LNCAP (cell line): ENCODE results near the gene TJAP1.

Experiments used
- TF ChIP-seq, protein P1 (sequence below): fragments of 450-650 bp; IDR thresholded peaks from 2 replicates; pipeline ENCODE4 v1.5.1; 2017; ENCODE audit warnings: mild to moderate bottlenecking

TJAP1 gene

DNA sequence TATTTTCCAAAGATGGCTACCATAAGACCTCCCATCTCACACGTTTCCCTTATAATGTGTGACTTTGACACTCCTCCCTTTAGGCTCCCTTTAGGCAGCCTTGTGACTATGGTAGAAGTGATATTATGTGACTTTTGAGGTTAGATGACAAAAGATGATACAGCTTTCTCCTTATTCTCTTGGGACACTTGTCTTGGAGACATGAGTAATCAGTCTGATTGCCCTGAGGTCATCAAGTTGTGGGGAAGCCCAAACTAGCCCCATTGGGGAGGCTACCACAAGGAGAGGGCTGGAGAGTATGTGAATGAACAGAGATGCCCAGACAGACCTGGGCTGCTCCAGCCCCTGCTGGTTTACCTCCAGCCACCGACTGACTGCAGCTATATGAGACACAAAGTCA is 11.4 kb upstream of the TJAP1 start:
- TF ChIP-seq, protein P1, sequence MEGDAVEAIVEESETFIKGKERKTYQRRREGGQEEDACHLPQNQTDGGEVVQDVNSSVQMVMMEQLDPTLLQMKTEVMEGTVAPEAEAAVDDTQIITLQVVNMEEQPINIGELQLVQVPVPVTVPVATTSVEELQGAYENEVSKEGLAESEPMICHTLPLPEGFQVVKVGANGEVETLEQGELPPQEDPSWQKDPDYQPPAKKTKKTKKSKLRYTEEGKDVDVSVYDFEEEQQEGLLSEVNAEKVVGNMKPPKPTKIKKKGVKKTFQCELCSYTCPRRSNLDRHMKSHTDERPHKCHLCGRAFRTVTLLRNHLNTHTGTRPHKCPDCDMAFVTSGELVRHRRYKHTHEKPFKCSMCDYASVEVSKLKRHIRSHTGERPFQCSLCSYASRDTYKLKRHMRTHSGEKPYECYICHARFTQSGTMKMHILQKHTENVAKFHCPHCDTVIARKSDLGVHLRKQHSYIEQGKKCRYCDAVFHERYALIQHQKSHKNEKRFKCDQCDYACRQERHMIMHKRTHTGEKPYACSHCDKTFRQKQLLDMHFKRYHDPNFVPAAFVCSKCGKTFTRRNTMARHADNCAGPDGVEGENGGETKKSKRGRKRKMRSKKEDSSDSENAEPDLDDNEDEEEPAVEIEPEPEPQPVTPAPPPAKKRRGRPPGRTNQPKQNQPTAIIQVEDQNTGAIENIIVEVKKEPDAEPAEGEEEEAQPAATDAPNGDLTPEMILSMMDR: no peak

DNA sequence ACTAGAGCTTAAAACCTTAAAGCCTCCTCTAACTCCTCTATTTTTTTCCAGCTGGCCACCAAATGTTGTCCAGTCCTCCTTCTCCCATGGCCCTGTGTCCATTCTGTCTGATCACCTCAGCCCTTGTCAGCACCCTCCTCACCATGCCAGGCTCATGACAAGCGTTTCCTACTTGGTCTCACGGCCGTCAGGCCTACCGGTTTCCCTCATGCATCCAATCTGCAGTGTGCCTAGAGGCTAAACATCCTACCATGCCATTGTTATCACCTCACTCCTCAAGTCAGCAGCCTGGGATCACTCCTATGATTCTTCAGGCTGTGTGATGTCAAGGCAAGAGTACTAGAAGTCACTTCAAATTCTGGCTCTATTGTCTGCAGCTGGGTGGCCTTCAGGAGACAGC is 9.6 kb upstream of the TJAP1 start:
- TF ChIP-seq, protein P1: no peak

DNA sequence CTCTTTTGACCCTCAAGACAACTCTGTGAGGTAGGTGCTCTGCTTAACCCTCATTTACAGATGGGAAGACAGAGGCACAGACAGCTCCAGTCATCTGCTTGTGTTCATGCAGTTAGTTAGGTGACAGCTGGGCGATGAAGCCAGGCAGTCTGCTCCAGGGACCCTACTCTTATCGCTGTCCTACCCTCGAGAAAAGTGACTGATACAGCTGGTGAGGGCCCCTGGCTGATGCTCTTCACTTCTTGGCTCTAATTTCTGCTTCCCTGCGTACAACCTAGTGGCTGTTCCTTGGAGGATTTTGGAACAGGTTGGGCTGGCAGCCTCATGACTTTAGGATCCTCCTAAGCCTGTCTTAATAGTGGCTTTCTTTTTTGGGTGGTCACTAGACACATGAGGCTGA is 9.1 kb upstream of the TJAP1 start:
- TF ChIP-seq, protein P1: no peak

DNA sequence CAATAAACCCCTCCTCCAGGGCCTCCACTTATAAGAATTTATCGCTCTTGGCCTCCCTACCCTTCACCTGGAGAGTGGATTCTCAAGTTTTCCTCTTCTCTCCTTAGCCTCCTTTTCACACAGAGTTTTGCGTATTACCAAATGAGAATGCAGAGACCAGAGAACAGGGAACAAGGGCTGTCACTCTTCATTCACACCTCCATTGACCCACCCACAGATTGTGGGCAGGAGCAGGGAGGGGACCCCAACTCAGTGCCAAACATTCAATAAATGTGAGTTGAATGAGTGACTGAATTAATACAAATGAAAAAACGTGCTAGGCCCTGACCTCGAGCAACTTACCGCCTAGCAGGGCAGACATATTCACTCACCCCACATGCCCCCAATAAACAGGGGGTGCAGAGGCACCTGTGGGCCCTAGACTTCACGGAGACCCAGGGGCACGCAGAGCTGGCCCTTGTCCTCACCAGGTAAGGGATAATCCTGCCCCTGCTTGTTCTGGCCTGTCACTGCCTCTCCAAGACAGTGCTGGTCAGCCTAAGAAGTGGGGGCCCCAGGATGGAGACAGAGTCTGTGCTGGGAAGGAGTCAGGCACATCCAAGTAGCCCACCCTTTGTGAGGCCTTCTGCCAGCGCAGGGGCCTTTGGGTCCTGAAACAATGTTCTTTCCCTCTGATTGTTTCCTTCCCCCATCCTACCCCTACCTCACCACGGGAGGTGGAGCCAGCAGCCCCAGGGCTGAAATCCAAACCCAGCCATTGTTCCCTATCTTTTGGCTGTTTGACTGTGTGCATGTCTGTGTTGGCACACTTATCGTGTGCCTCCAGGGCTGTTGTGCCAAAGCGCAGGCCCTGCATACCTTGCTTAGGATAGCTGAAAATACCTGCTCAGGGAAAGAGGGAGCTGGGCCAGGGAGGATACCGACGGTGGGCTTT is 8.4 kb upstream of the TJAP1 start:
- TF ChIP-seq, protein P1: no peak

DNA sequence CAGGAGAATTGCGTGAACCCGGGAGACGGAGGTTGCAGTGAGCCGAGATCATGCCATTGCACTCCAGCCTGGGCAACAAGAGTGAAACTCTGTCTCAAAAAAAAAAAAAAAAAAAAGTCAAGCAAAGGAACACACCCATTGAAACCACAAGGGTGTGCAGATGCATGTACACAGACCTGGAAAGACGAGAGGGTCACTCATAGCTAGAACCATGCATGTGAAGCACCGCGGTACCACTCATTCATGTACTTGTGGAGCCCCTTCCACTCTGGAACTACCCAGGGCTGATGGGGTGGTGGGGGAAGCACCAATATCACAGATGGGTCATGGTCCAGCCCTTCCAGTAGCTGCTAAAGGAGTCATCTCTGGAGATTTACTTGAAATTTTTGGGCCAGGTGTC is 7.4 kb upstream of the TJAP1 start:
- TF ChIP-seq, protein P1: no peak

DNA sequence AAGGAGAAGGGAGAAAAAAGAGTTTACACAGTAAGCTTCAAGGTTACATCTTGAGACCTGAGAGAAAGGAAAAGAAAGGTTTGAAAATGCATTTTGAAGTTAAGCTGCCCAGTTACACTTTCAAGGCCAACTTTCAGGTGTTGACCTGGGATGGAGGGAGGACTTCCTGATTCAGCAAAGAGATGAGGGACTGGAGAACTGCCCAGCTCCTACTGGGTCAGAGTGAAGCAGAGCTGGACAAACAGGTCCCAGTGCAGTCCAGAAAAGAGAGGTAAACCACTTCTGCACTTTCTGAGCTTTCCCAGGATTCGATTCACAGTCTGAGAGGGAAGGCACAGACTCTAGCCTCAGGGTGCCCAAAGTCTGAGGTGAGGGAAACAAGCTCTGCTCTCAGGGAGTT is 6.0 kb upstream of the TJAP1 start:
- TF ChIP-seq, protein P1: no peak

DNA sequence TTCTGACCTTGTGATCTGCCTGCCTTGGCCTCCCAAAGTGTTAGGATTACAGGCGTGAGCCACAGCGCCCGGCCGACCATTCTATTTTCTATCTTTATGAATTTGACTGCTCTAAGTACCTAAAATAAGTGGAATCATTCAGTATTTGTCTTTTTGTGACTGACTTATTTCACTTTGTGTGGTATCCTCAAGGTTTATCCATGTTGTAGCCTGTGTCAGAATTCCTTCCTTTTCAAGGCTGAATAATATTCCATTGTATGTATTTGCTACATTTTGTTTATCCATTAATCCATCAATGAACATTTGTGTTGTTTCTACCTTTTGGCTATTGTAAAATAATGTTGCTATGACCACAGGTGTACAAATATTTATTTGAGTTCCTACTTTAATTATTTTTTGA is 4.9 kb upstream of the TJAP1 start:
- TF ChIP-seq, protein P1: no peak
